GM19328 (cell line): ENCODE data around the gene RBM4B.

Experiments
- ATAC-seq: cut with Tn5 transposase; IDR thresholded peaks from one replicate; pipeline ENCODE4 v1.9.1; 2021; ENCODE audit warnings: mild to moderate bottlenecking, moderate library complexity; ENCODE audit not compliant: unreplicated experiment

Gene RBM4B

DNA sequence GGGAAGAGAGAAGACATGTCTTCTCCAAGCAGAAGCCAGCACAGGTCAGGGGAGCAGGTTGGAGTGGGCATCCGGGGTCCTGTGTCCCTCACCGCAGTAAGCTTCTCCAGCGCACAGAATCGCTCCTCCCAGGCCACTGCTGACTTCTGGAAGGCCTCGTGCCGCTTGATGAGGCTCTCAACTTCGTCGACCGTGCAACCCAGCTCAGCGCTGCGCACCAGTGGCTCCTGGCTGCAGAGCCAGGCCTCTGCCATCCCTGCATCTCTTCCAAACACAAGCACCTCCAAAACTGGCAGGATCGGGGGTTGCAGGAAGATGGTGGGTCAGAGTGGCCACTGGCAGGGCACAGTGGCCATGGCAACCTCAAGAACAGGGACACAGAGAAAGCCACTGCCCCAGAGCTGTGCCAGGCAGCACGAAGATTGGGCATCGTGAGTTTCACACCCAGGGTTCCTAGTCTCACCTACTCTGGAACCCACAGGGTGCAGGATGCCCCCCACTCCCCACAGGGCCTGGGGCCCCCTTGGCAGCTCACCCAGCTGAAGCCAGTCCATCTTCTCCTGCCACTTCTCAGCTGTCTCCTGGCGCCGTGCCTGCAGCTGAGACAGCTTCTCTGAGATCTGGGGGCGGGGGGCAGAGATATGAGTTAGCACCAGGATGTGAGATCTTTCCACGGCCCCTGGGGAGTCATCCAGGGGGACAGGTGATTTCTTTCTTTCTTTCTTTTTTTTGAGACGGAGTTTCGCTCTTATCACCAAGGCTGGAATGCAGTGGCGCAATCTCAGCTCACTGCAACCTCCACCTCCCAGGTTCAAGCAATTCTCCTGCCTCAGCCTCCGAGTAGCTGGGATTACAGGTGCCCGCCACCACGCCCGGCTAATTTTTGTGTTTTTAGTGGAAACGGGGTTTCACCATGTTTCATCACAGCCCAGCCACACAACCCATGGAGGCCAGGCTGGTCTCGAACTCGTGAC lies 11.2 kb upstream of the RBM4B start:
- ATAC-seq, result no peak

DNA sequence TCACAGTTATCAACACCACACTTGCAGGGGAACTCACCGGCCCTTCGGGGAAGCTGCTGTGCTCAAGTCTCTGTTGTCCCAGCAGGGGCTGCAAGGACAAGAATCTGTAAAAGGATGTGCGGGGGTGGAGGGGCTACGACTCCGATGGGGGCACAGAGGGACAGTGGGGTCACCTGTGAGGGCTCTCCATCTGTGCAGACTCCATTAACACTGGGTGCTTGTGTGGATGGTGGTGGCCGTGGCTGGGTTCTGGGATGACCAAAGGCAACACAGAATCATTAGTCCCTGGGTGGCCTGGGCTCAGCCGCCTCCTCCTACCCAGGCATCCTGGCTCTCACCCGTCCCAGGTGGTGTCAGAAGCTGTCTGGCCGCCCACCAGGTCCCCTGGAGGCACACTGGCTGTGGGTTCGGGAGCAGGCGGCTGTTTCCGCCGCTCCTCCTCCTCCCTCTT lies 10.2 kb upstream of the RBM4B start:
- ATAC-seq, result no peak

GRCh38 chr11:66686801-66687750 lies 9.4 kb upstream of the RBM4B start:
- ATAC-seq, result no peak

GRCh38 chr11:66686100-66686785 lies 8.6 kb upstream of the RBM4B start:
- no peak for ATAC-seq

DNA sequence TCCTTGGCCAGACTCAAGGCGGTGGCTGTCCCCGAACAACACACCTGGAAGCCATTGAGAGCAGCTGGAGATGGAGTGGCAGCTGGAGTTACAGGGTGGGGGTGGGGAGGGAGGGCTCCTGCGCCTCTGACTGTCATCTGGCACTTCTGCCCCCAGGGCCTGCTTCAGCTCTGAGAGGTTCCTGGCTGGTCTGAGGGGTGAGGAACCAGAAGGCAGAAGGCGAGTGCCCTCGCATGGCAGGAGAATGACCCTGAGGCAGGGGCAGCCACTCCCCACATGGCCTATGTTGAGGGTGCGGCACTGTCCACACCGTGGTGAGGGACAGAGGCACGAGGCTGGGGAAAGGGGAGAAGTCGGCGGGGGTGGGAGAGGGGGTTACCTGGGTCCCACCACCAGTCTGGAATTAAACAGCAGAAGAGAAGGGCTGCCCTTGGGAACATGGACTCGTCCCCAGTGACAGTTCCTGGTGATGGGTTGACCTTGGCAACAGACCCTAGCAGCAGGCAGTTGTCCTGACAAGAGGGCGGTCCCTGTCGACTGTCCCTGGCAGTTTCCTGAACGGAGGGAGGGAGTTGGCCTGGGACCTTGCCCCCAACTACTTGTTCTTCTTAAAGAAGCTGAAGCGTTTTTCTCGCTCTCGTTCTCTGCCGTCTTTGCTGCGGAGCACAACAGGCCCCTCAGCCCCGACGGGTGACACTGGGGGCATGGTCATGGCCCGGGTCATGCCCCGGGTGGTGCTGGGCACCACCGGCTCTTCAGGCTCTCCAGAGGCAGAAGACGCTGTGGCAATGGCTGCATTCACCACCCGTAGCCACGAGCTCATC lies 7.8 kb upstream of the RBM4B start:
- no peak for ATAC-seq

- no peak for ATAC-seq
These were observed 6.9 kb upstream of the RBM4B start for GRCh38 chr11:66684635-66685034.

DNA sequence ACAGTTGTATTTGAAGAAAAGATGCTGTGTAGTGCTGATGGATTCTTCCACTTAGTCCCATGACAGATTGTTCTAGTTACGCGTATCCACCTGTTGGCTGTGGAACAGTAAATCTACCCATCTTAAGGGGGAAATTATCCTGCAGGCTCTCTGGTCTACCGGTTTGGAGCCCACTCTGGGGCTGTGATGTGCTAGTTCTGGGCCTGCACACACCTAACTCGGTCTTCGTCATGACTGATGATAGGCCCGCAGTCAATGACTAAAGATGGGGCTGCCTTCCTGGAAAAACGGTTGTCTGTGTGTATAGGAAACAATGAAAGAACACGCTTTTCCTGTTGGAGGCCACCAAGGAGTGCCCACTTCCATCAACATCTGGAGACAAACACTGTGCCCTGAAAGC lies 6.2 kb upstream of the RBM4B start:
- no peak for ATAC-seq

- no peak for ATAC-seq
These were observed 3.4 kb upstream of the RBM4B start for GRCh38 chr11:66680966-66681645.

DNA sequence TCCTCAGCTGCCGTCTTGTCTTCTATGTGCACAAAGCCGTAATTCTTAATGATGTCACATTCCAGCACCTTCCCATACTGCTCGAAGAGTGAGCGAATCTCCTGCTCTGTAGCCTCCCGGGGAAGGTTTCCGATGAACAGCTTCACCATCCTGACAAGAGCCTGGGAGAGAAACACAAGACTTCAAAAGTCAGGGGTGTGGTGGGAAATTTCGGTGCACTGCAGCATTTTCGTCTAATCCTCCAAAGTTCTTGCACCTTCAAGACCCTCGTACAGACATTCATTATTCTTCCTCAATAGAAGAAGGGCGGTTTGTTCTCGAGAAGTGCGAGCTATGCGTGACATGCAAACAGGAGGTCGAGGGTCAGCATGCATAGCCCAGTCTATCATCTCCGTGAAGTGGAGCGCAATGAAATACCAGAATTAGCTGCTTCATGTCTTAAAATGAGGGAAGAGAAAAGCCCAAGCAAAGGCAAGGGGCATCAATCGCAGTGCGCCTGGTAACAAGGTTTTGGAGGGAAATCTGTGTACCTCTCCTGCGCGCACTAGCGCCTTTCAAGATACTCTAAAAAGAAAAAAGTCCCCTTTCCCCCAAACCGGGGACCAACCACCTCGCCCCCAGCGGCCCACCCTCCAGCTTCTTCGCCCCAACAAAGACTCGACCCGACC lies 622 bp downstream of the RBM4B start:
- peak; percentile 32 for ATAC-seq

GRCh38 chr11:66676282-66676919 lies 1.3 kb downstream of the RBM4B start:
- ATAC-seq, result no peak

DNA sequence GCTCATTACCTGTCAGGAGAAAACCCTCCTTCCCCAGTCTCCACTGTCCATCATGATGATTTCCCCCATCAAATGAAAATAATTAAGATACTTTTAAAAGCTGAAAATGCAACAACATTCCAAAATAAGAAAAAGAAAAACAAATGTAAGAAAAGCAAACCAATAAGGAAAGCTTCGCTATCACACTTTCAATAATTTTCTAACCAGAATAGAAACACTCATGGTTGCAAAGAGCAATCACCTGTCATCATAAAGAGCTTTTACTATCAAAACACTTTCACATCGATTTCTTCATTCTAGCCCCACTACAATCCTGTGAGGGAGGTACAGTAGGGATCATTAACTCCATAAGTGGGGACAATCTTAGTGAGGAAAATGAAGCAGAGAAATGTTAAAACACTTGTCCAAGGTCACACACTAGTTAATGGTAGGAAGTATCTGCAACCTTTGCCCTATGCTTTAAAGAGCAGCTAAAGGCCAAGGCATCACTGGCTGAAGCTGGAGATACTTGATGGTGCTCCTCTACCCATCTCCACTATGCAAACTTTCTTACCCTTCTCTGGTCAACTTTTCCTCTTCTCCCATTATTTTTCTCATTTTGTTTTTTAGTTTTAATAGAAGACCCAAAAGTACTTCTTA lies 2.6 kb downstream of the RBM4B start:
- ATAC-seq, result no peak

DNA sequence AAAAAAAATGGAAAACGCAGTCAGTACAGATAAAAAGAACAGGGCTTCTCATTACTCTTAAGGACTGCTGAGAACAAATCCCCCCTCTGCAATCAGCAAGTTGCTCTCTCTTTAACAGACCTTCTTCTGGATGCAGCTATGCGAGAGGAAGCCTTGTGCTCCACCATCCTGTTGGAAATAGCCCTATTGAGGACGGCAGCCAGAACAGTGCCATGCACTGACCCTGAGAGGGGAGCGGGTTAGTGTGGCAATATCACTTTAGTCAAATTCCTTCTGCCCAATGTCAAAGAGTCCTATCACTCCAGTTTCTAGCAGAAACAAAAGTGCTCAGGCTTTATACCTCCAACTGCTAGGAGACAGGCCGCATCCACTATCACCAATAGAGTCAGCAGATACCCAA lies 6.9 kb downstream of the RBM4B start:
- no peak for ATAC-seq

DNA sequence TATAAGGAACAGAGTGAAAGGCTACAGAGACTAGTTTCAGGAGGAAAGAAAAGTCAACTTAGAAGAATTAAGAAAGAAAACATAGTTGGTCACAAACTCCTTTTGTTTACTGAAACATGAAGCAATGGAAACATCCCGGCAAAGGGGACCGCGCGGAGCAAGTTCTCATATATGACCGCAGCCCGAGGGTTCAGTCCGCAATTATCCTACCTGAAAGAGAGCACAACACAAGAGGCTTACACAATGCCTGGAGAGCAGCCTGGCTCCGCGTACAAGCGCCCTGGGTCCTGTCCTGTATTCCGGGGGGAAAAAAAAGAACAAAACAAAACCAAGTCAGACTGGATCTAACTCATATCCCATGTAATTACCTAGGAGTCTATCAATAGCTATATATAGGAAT lies 12.3 kb downstream of the RBM4B start:
- no peak for ATAC-seq

- ATAC-seq, result no peak
These were observed 13.9 kb downstream of the RBM4B start for GRCh38 chr11:66663741-66664296.

DNA sequence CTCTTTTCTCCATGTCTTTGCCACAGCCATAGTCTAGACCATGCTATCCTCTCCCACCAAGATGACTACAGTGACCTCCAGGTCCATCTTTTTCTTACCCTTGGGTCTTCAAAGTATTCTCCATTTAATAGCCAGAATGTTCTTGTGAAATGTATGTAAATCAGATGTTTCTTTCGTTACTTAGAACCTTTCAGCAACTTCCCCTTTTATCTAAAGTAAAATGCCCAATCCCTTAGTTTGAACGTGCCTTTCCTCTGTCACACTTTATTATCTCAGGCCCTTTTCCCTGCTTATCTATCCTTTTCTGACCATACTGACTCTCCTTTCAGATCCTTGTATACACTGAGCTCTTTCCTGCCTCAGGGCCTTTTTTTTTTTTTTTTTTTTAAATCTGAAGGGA lies 17.9 kb downstream of the RBM4B start:
- ATAC-seq, result no peak

DNA sequence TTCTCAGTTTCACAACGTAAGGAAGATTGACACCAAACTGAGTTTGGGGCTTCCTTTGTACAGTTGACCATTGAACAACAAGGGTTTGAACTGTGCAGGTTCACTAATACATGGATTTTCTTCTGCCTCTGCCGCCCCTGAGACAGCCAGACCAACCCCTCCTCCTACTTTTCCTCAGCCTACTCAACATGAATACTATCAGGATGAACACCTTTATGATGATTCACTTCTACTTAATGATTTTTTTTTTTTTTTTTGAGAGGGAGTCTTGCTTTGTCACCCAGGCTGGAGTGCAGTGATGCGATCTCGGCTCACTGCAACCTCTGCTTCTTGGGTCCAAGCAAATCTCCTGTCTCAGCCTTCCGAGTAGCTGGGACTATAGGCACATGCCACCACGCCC lies 24.6 kb downstream of the RBM4B start:
- ATAC-seq, result no peak

DNA sequence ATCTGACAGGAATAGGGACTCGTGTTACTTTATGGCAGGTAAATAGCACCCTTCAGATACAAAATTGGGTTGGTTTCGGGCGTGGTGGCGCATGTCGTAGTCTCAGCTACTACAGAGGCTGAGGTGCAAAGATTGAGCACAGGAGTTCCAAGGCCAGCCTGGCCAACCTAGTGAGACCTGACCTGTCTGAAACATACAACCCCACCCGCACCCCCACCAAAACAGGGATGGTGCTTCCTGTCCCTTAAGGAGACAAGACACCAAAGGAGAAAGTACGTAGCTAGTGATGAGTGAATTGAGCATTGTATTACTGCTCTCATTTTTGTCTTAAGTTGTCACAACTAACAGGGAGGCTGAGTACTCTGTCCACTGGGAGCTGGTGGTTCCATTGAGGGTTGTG lies 25.0 kb downstream of the RBM4B start:
- no peak for ATAC-seq

DNA sequence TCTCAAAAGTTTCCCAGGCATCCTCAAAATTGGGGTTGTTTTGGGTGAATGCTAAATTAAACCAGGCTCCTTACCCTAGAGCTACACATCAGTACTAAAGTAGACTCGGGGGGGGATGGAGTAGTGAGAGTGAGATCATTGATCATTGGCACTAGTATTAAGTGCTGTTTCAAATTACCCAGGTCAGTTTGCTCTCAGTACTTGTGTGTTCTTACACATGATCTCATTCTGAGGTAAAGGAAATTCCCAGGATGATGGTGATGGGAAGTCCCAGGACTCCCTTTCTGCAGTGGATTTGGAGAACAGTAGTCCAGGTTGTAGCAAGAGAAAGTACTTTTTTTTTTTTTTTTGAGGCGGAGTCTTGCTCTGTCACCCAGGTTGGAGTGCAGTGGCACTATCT lies 26.7 kb downstream of the RBM4B start:
- ATAC-seq, result no peak
